Coronary artery (tissue), 2 donors: ENCODE results near the gene MDGA2.

ENCODE experiments used
- DNase-seq: peaks from one replicate; pipeline ENCODE4 v3.0.0-alpha.2; 2017; ENCODE audit warnings: low spot score
- H3K27ac ChIP-seq, 2 donors: fragments of 200-600 bp; sonication (generic); one replicate each; pipeline ENCODE4 v1.5.1; 2016 to 2019
- H3K4me3 ChIP-seq: fragments of 200-600 bp; sonication (generic); 2 replicates; pipeline ENCODE4 v1.5.1; 2016; ENCODE audit warnings: mild to moderate bottlenecking, moderate library complexity
- TF ChIP-seq, protein P1 (sequence below): fragments of 200-600 bp; sonication (generic); IDR thresholded peaks from one replicate; pipeline ENCODE4 v1.5.1; 2019; ENCODE audit warnings: antibody characterized with exemption

Gene MDGA2

DNA sequence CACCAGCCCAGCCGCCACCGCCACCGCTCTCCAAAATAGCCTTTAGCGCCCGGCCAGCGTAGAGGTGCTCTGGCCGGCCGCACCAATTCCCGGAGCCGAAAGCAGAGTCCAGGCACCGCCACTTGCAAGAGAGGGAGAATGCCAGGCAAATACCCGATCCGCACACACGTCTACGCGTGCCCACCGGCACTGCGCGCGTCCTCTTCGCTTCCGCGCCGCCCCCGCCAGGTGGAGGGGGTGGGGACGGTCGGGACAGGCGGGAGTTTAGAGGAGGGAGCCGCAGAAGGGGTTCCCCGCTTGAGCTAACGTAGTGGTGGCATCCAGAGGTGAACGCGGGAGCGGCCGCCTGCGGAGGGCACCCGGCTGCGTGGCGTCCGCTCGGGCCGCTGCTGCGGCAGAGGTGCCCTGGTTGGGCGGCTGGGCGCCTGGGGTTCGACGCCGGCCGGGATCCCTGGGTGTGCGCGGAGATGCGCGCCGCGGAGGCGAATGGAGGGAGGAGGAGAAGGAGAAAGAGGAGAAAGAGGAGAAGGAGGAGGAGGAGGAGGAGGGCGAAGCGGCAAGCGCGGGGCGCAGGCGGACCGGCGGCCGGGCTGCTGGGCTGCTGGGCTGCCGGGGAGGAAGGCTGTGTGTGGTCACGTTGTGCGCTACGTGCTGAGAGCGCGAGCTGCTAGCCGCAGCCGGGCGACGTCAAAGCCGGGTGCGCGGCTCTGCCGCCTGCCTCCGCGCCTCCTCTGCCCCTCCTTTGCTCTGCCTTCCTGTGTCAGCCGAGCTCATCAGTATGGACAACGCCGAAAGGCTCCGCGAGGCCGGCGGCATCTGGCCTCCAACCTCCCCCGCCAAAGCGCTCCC, at the start of gene MDGA2:
Gene MDGA2 (minus strand): TSS at position 140 of the 849 bp plus-strand sequence.
- peak within 1 kb of the TSS; percentile 67 for H3K4me3 ChIP-seq
- TF ChIP-seq, protein P1, sequence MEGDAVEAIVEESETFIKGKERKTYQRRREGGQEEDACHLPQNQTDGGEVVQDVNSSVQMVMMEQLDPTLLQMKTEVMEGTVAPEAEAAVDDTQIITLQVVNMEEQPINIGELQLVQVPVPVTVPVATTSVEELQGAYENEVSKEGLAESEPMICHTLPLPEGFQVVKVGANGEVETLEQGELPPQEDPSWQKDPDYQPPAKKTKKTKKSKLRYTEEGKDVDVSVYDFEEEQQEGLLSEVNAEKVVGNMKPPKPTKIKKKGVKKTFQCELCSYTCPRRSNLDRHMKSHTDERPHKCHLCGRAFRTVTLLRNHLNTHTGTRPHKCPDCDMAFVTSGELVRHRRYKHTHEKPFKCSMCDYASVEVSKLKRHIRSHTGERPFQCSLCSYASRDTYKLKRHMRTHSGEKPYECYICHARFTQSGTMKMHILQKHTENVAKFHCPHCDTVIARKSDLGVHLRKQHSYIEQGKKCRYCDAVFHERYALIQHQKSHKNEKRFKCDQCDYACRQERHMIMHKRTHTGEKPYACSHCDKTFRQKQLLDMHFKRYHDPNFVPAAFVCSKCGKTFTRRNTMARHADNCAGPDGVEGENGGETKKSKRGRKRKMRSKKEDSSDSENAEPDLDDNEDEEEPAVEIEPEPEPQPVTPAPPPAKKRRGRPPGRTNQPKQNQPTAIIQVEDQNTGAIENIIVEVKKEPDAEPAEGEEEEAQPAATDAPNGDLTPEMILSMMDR, result no peak

DNA sequence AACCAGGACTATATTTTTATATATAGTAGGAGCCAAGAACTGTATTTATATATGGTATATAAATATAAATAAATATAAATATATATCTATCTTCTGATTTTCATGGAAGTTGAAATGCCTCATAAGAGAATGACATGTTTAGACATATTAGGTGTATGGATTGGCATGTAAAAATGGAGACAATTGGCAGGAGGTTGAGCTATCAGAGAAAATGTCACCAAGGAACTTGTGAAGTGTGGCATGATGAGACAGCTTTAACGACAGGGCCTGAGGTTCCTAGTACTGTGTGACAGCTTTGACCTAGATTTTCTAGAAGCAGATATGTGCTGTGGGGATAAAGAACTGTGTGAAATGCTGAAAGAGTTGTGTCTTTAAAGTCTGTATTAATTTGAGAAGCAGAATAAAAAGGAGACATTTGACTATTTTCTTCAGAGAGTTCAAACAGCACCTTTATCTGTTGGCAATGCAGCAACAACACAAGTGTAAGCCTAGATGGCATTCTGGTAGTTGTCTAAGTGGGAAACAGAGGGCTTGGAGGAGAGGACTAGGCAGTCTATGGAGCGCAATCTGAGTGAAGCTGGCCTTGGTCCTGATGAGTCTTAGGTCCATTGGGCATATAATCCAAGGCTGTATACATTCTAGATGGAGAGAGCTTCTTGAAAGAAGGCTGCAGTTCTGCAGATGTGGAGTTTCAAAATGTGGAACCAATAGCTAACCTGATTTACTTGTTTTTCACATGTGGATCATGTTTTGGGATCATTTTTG, 47.7 kb upstream of the MDGA2 start:
- no peak overlapping the region for H3K4me3 ChIP-seq
- DNase-seq, result no peak
- TF ChIP-seq, protein P1, result no peak
- no peak overlapping the region for H3K27ac ChIP-seq

More for the DNA sequence above, at the start of gene MDGA2:
- DNase-seq, result no peak
- no peak within 1 kb of the TSS for H3K27ac ChIP-seq

DNA sequence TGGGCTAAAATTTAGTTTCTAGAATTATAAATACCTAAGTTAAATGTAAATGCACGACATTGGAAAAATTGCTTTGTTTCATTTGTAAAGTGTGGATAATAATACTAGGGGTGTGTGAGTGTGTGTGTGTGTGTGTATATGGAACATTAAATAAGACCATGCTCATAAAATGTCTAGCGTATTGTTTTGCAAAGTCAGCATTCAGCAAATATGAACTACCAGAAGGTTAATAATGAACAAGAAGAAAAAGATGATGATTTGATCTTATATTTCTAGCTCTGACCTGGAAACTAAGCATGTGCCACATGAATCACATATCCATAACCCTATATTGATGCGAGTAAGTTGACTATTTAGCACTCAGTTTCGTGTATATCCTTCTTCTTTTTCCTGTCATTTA, 44.9 kb upstream of the MDGA2 start:
- DNase-seq, result no peak
- no peak overlapping the region for H3K4me3 ChIP-seq
- no peak overlapping the region for H3K27ac ChIP-seq
- TF ChIP-seq, protein P1, result no peak

DNA sequence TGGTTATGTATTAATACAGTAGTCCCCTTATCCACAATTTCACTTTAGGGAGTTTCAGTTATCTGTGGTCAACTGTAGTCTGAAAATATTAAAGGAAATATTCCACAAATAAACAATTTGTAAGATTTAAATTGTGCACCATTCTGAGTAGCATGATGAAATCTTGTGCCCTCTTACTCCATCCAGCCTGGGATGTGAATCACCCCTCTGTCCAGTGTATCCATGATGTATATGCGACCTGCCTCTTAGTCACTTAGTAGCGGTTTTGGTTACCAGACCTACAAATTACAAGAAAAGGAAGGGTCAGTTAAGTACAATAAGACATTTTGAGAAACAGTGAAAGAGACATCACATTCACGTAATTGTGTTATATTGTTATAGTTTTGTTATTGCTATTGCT, 39.9 kb upstream of the MDGA2 start:
- H3K4me3 ChIP-seq, result no peak overlapping the region
- no peak overlapping the region for H3K27ac ChIP-seq
- TF ChIP-seq, protein P1, result no peak
- DNase-seq, result no peak

DNA sequence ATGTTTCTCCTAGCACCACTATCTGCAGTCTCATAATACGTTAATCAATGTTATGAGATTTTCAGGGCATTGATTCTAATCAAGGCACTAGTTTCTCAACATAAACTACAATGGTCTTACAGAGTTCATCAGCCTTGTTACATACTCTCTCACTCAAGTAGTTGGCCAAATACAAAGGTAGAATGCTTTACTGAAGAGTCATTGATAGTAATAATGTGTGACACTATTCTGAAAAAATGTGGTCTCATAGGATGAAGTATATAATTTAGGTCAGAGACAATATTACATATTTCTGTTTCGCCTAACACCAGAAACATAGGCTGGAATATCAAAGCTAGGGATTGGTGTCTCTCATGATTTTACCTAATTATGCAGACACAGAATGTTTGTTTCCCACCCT, 35.2 kb upstream of the MDGA2 start:
- H3K4me3 ChIP-seq, result no peak overlapping the region
- TF ChIP-seq, protein P1, result no peak
- DNase-seq, result no peak
- H3K27ac ChIP-seq, result no peak overlapping the region

DNA sequence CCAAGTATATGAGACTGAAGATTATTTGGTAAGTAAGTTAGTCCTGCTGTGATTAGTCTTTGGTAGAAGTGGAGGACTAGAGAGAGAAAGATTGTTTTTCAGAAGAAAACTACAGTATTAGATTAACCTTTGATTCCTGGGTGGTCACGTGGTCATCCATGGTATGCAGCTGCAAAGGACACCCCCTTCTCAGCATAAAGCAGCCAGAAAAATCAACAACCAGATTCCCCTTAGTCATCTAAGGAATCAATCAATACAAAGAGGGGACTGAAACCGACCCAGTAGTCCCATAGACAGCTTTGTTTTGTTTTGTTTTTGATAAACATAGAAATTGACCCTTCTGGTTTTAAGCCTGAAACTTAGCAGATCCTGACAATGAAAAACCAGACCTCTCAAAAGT, 30.3 kb upstream of the MDGA2 start:
- TF ChIP-seq, protein P1, result no peak
- Histone ChIP-seq H3K4me3 (no peak overlapping the region), H3K27ac (no peak overlapping the region)
- DNase-seq, result no peak
